Caco-2 (cell line): Measurements from ENCODE around the gene SETD1A. TPM values are rescaled to one million over a fixed set of nuclear protein-coding genes. Genes with fewer than 3 reads are reported as not detected.
A peak's percentile ranks its signal among the peaks of the same experiment; 100 is the strongest.

Source experiments
- BruUV-seq: library from RNA; stranded (reverse); fragments of 400-500 nt; replicated peaks from 2 replicates; lab custom pipeline; 2021; lab: Mats Ljungman, UMichigan
- CTCF ChIA-PET: fragments of 300-600 bp; sonication (Branson Sonifier 250); formaldehyde crosslinking; loops from one replicate; lab custom pipeline; 2022; ENCODE audit warnings: antibody characterized with exemption; lab: Charles Lee
- POLR2A ChIA-PET: fragments of 300-600 bp; sonication (Branson Sonifier 250); formaldehyde crosslinking; loops from one replicate; lab custom pipeline; 2022; ENCODE audit warnings: antibody characterized with exemption; lab: Charles Lee
- DNase-seq, 2 experiments: peaks; one replicate each; pipeline versions ENCODE4 v3.0.0 to v3.0.0-alpha.2; 2020 to 2022
- H3K27me3 ChIP-seq: replicated peaks from 2 replicates; pipeline ENCODE4 v1.6.0; 2011; ENCODE audit warnings: low read length; ENCODE audit not compliant: control insufficient read depth, insufficient read depth
- H3K36me3 ChIP-seq: 2 replicates; pipeline ENCODE4 v1.5.1; 2011; ENCODE audit warnings: low read length; ENCODE audit not compliant: control insufficient read depth, insufficient read depth
- H3K4me1 ChIP-seq: fragments of 250-450 bp; sonication (Bioruptor Pico); 2 replicates; pipeline ENCODE4 v1.5.1; 2020; ENCODE audit warnings: mild to moderate bottlenecking
- H3K4me3 ChIP-seq: 2 replicates; pipeline ENCODE4 v1.5.1; 2011; ENCODE audit warnings: low read depth, mild to moderate bottlenecking, control low read depth, low read length
- H3K9me3 ChIP-seq: fragments of 250-450 bp; sonication (Bioruptor Pico); 2 replicates; pipeline ENCODE4 v1.5.1; 2020; ENCODE audit warnings: mild to moderate bottlenecking, moderate library complexity
- H3K27ac Mint-ChIP-seq: one replicate; pipeline ENCODE4 v1.8.0; 2022; ENCODE audit warnings: mixed read lengths; ENCODE audit not compliant: unreplicated experiment
- H3K27me3 Mint-ChIP-seq: one replicate; pipeline ENCODE4 v1.8.0; 2022; ENCODE audit warnings: mixed read lengths; ENCODE audit not compliant: insufficient read depth, unreplicated experiment
- H3K36me3 Mint-ChIP-seq: one replicate; pipeline ENCODE4 v1.8.0; 2022; ENCODE audit warnings: mild to moderate bottlenecking, mixed read lengths; ENCODE audit not compliant: insufficient read depth, unreplicated experiment
- H3K4me1 Mint-ChIP-seq: one replicate; pipeline ENCODE4 v1.8.0; 2022; ENCODE audit warnings: low read depth, mixed read lengths; ENCODE audit not compliant: unreplicated experiment
- H3K4me3 Mint-ChIP-seq: one replicate; pipeline ENCODE4 v1.8.0; 2022; ENCODE audit warnings: mild to moderate bottlenecking, moderate library complexity, mixed read lengths; ENCODE audit not compliant: unreplicated experiment
- H3K9me3 Mint-ChIP-seq: one replicate; pipeline ENCODE4 v1.8.0; 2022; ENCODE audit warnings: mixed read lengths; ENCODE audit not compliant: unreplicated experiment
- CTCF ChIP-seq, 2 experiments: fragments of 200-600 bp in 1 of 2; IDR thresholded peaks; 1 replicate in 1 of 2; 2 replicates in 1 of 2; pipeline versions ENCODE4 v1.5.1 to v1.8.0; 2011 to 2022; ENCODE audit warnings: antibody characterized with exemption in 1 of 2, control low read depth in 1 of 2, inconsistent platforms in 1 of 2, low read depth in 1 of 2, low read length in 1 of 2, mild to moderate bottlenecking in 1 of 2, moderate library complexity in 1 of 2; ENCODE audit not compliant: insufficient read depth in 1 of 2, severe bottlenecking in 1 of 2, unreplicated experiment in 1 of 2
- intact Hi-C: fragments of 100-400 bp; cut with micrococcal nuclease; formaldehyde crosslinking; loops from one replicate; pipeline ENCODE4 v1.10.0; 2022; ENCODE audit not compliant: unreplicated experiment
- total RNA-seq: library from RNA; stranded (reverse); gene quantifications from 2 replicates; pipeline ENCODE4 v1.2.3, GENCODE V29; 2022

The SETD1A gene
- total RNA-seq, 1 experiment from 2014 or later: 21.5 TPM

- CTCF ChIA-PET: no interaction called here
- H3K4me3 Mint-ChIP-seq: no peak overlapping the region
- intact Hi-C loops: no loop called here
- no peak for DNase-seq
- Histone ChIP-seq H3K9me3 (no peaks in the 10 kb centered on the region), H3K4me1 (no peaks in the 10 kb centered on the region), H3K4me3 (no peak overlapping the region), H3K36me3 (peaks cover 3% of the 10 kb centered on the region), H3K27me3 (no peaks in the 10 kb centered on the region)
- H3K27ac Mint-ChIP-seq: no peak overlapping the region
- no peaks in the 10 kb centered on the region for H3K27me3 Mint-ChIP-seq
- POLR2A ChIA-PET: no interaction called here
- no peaks in the 10 kb centered on the region for H3K9me3 Mint-ChIP-seq
- H3K36me3 Mint-ChIP-seq: peaks cover 19% of the 10 kb centered on the region
- no peak for TF ChIP-seq CTCF (IDR thresholded peaks at IDR 0.05; ENCODE audit: insufficient read depth in 1 of 2, low read depth in 1 of 2, low read length in 1 of 2, severe bottlenecking in 1 of 2, unreplicated experiment in 1 of 2)
- BruUV-seq: no TSS peak
- no peaks in the 10 kb centered on the region for H3K4me1 Mint-ChIP-seq
Measured at GRCh38 chr16:30930160-30930571, 27.4 kb upstream of the SETD1A start.

DNA sequence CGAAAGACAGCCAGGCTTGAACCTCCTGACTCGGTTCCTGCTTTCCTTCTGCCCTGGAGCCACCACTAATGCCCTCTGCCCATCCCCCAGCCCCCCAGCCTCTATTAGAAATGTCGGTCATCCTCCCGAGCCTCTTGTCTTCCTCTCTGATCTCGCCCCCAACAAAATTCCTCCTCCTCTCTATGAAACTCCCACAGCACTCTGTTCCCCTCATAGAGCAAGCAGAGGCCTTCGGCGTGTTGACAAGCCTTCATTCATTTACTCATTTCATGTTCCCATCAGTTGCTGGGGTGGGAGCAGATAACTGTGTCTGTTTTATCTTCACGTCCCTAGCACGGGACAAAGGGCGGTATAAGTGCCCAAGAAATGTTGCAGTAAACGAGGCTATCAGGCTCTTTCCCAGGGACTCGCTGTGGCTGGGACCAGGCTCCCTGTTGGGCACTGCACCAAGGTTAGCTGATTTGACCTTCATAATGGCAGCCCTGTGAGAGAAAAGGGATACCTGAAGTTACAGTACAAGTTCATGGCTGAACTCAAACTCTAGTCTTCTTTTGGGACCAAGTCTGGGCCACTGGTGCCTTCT lies 26.4 kb upstream of the SETD1A start:
- no peaks in the 10 kb centered on the region for H3K4me1 Mint-ChIP-seq
- H3K9me3 Mint-ChIP-seq: no peaks in the 10 kb centered on the region
- DNase-seq: no peak
- no peak overlapping the region for H3K27ac Mint-ChIP-seq
- ChIA-PET CTCF (no interaction called here), POLR2A (no interaction called here)
- intact Hi-C loops: no loop called here
- Histone ChIP-seq H3K4me3 (no peak overlapping the region), H3K9me3 (no peaks in the 10 kb centered on the region), H3K27me3 (no peaks in the 10 kb centered on the region), H3K4me1 (no peaks in the 10 kb centered on the region), H3K36me3 (peaks cover 3% of the 10 kb centered on the region)
- BruUV-seq: no TSS peak
- H3K4me3 Mint-ChIP-seq: no peak overlapping the region
- no peaks in the 10 kb centered on the region for H3K27me3 Mint-ChIP-seq
- no peak for TF ChIP-seq CTCF (IDR thresholded peaks at IDR 0.05; ENCODE audit: insufficient read depth in 1 of 2, low read depth in 1 of 2, low read length in 1 of 2, severe bottlenecking in 1 of 2, unreplicated experiment in 1 of 2)
- peaks cover 26% of the 10 kb centered on the region for H3K36me3 Mint-ChIP-seq

DNA sequence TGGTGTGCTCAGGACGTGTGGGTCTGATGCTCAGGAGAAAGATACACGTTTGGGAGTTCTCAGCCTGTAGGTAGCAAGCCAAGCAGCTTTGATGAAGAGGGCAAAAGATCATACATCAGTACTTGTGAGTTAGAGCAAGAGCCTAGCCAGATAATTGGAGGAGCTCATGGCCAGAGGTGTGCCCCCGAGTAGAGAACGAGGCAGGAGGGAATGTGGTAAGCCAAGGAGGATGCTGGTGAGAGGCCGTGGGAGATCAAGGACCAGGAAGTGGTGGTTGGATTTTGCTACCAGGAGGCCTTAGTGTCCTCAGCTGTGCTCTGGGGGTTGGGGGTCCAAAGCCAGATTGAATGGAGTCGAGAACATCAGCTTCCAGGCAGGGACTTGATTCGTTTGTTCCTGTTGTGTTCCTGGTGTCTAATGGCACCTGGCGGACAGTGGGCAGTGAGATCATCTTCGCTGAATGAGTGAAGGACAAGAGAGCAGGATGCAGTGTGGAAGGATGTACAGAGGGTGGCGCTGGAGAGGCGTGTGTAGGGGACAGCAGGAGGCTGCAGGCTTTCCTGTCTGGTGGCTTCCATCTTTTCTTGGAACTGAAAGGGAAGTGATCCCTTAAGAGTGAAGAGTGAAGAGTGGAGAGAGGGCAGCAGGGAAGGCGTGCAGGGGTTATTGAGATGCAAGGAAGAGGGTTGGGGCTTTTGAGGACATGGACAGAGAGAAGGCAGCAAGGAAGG lies 22.6 kb upstream of the SETD1A start:
- TF ChIP-seq CTCF (IDR thresholded peaks at IDR 0.05; ENCODE audit: insufficient read depth in 1 of 2, low read depth in 1 of 2, low read length in 1 of 2, severe bottlenecking in 1 of 2, unreplicated experiment in 1 of 2): peak; percentile 50
- ChIA-PET CTCF (interaction anchor here (0.7 kb wide), 1 partner anchor 44 kb away, joined by 3 read pairs; no protein-coding TSS in a partner anchor), POLR2A (no interaction called here)
- Mint-ChIP-seq H3K36me3 (peaks cover 42% of the 10 kb centered on the region), H3K27me3 (no peaks in the 10 kb centered on the region), H3K4me3 (no peak overlapping the region), H3K4me1 (no peaks in the 10 kb centered on the region), H3K27ac (no peak overlapping the region), H3K9me3 (no peaks in the 10 kb centered on the region)
- no TSS peak for BruUV-seq
- Histone ChIP-seq H3K4me1 (no peaks in the 10 kb centered on the region), H3K27me3 (no peaks in the 10 kb centered on the region), H3K9me3 (no peaks in the 10 kb centered on the region), H3K36me3 (peaks cover 2% of the 10 kb centered on the region; the same call in 1 of the 2 replicates), H3K4me3 (no peak overlapping the region)
- intact Hi-C loops: no loop called here
- peak in 1 of 2 experiments; percentile 59 for DNase-seq
